WTC11 (cell line): ENCODE data around the gene ASTN2. TPM values are rescaled to one million over a fixed set of nuclear protein-coding genes. Genes with fewer than 3 reads are reported as not detected.

ENCODE experiments used
- ATAC-seq: fragments of 200-7000 bp; cut with Tn5 transposase; 2 replicates; pipeline ENCODE4 v1.10.0; 2021; ENCODE audit warnings: mild to moderate bottlenecking, moderate library complexity
- CTCF ChIA-PET: fragments of 300-600 bp; sonication (Branson Sonifier 250); formaldehyde crosslinking; loops from one replicate; lab custom pipeline; 2021; ENCODE audit warnings: antibody characterized with exemption; lab: Charles Lee
- POLR2A ChIA-PET: fragments of 350-600 bp; sonication (Branson Sonifier 250); formaldehyde crosslinking; loops from one replicate; lab custom pipeline; 2021; ENCODE audit warnings: antibody characterized with exemption; lab: Charles Lee
- DNase-seq: peaks from one replicate; pipeline ENCODE4 v3.0.0; 2021; ENCODE audit warnings: low spot score
- H3K27ac Mint-ChIP-seq: 2 replicates; pipeline ENCODE4 v1.8.0; 2021; ENCODE audit warnings: mixed read lengths
- H3K27me3 Mint-ChIP-seq: 2 replicates; pipeline ENCODE4 v1.8.0; 2021; ENCODE audit warnings: low read depth, mild to moderate bottlenecking, moderate library complexity, mixed read lengths
- H3K36me3 Mint-ChIP-seq: 2 replicates; pipeline ENCODE4 v1.8.0; 2021; ENCODE audit warnings: mixed read lengths
- H3K4me1 Mint-ChIP-seq: 2 replicates; pipeline ENCODE4 v1.8.0; 2022; ENCODE audit warnings: mixed read lengths
- H3K4me3 Mint-ChIP-seq: 2 replicates; pipeline ENCODE4 v1.8.0; 2021; ENCODE audit warnings: mild to moderate bottlenecking, moderate library complexity, mixed read lengths
- H3K9me3 Mint-ChIP-seq: 2 replicates; pipeline ENCODE4 v1.8.0; 2021; ENCODE audit warnings: mixed read lengths
- ATF3 ChIP-seq: sonication (generic); formaldehyde crosslinking; conservative IDR thresholded peaks from 2 replicates; pipeline ENCODE4 v1.8.1; 2022; ENCODE audit warnings: mild to moderate bottlenecking, missing genetic modification reagents
- ATF6 ChIP-seq: sonication (generic); formaldehyde crosslinking; IDR thresholded peaks from 2 replicates; pipeline ENCODE4 v1.8.1; 2023; ENCODE audit warnings: mild to moderate bottlenecking, missing genetic modification reagents
- CREM ChIP-seq: sonication (generic); formaldehyde crosslinking; IDR thresholded peaks from 2 replicates; pipeline ENCODE4 v1.8.1; 2022; ENCODE audit warnings: mild to moderate bottlenecking, missing genetic modification reagents, moderate library complexity
- CTCF ChIP-seq: fragments of 200-600 bp; IDR thresholded peaks from 2 replicates; pipeline ENCODE4 v1.8.0; 2022; ENCODE audit warnings: antibody characterized with exemption
- E2F5 ChIP-seq: sonication (generic); formaldehyde crosslinking; IDR thresholded peaks from 2 replicates; pipeline ENCODE4 v1.8.1; 2022; ENCODE audit warnings: mild to moderate bottlenecking, moderate library complexity, missing genetic modification reagents
- EMX1 ChIP-seq: fragments of 250-450 bp; sonication (Bioruptor Pico); IDR thresholded peaks from 2 replicates; pipeline ENCODE4 v1.8.0; 2021; ENCODE audit warnings: mild to moderate bottlenecking
- ESRRA ChIP-seq: sonication (generic); formaldehyde crosslinking; IDR thresholded peaks from 2 replicates; pipeline ENCODE4 v1.8.1; 2022; ENCODE audit warnings: mild to moderate bottlenecking, missing genetic modification reagents, borderline replicate concordance
- FOXJ3 ChIP-seq: sonication (generic); formaldehyde crosslinking; IDR thresholded peaks from 2 replicates; pipeline ENCODE4 v1.9.0; 2021; ENCODE audit warnings: missing genetic modification reagents, mild to moderate bottlenecking, borderline replicate concordance
- FOXP4 ChIP-seq: sonication (generic); formaldehyde crosslinking; IDR thresholded peaks from 2 replicates; pipeline ENCODE4 v1.8.0; 2022; ENCODE audit warnings: mild to moderate bottlenecking, missing genetic modification reagents
- IRF2 ChIP-seq: sonication (generic); formaldehyde crosslinking; IDR thresholded peaks from 2 replicates; pipeline ENCODE4 v1.8.0; 2022; ENCODE audit warnings: low read depth, missing genetic modification reagents, borderline replicate concordance
- JUN ChIP-seq: sonication (generic); formaldehyde crosslinking; IDR thresholded peaks from 2 replicates; pipeline ENCODE4 v1.8.0; 2023; ENCODE audit warnings: mild to moderate bottlenecking, missing genetic modification reagents
- KAT7 ChIP-seq: sonication (generic); formaldehyde crosslinking; IDR thresholded peaks from 2 replicates; pipeline ENCODE4 v1.8.1; 2023; ENCODE audit warnings: missing genetic modification reagents, mild to moderate bottlenecking, borderline replicate concordance
- MAX ChIP-seq: sonication (generic); formaldehyde crosslinking; IDR thresholded peaks from 2 replicates; pipeline ENCODE4 v1.8.0; 2022; ENCODE audit warnings: mild to moderate bottlenecking, missing genetic modification reagents
- MYBL2 ChIP-seq: sonication (generic); formaldehyde crosslinking; IDR thresholded peaks from 2 replicates; pipeline ENCODE4 v1.8.1; 2023; ENCODE audit warnings: mild to moderate bottlenecking, moderate library complexity, missing genetic modification reagents
- NFE2L1 ChIP-seq: sonication (generic); formaldehyde crosslinking; IDR thresholded peaks from 2 replicates; pipeline ENCODE4 v1.8.1; 2023; ENCODE audit warnings: missing genetic modification reagents
- NFYB ChIP-seq: sonication (generic); formaldehyde crosslinking; conservative IDR thresholded peaks from 2 replicates; pipeline ENCODE4 v1.8.0; 2022; ENCODE audit warnings: low read depth, missing genetic modification reagents
- SMAD3 ChIP-seq: sonication (generic); formaldehyde crosslinking; IDR thresholded peaks from 2 replicates; pipeline ENCODE4 v1.8.0; 2022; ENCODE audit warnings: missing genetic modification reagents, mild to moderate bottlenecking, borderline replicate concordance
- SP1 ChIP-seq: sonication (generic); formaldehyde crosslinking; conservative IDR thresholded peaks from 2 replicates; pipeline ENCODE4 v1.8.1; 2022; ENCODE audit warnings: missing genetic modification reagents
- USF2 ChIP-seq: sonication (generic); formaldehyde crosslinking; IDR thresholded peaks from 2 replicates; pipeline ENCODE4 v1.8.1; 2023; ENCODE audit warnings: mild to moderate bottlenecking, missing genetic modification reagents, moderate library complexity
- ZNF219 ChIP-seq: sonication (generic); formaldehyde crosslinking; IDR thresholded peaks from 2 replicates; pipeline ENCODE4 v1.8.0; 2023; ENCODE audit warnings: missing genetic modification reagents, mild to moderate bottlenecking, borderline replicate concordance
- ZNF317 ChIP-seq: sonication (generic); formaldehyde crosslinking; IDR thresholded peaks from 2 replicates; pipeline ENCODE4 v1.8.1; 2023; ENCODE audit warnings: low read depth, mild to moderate bottlenecking, moderate library complexity, missing genetic modification reagents, borderline replicate concordance
- ZNF396 ChIP-seq: fragments of 250-450 bp; sonication (Bioruptor Pico); IDR thresholded peaks from 2 replicates; pipeline ENCODE4 v1.8.0; 2021; ENCODE audit warnings: mild to moderate bottlenecking, moderate library complexity, borderline replicate concordance
- ZNF425 ChIP-seq: fragments of 250-450 bp; sonication (Bioruptor Pico); conservative IDR thresholded peaks from 2 replicates; pipeline ENCODE4 v1.9.0; 2021; ENCODE audit warnings: mild to moderate bottlenecking
- ZSCAN18 ChIP-seq: fragments of 250-450 bp; sonication (Bioruptor Pico); IDR thresholded peaks from 2 replicates; pipeline ENCODE4 v2.1.2; 2022; ENCODE audit warnings: mild to moderate bottlenecking, moderate library complexity
- total RNA-seq: library from RNA; stranded (reverse); gene quantifications from 3 replicates; pipeline ENCODE4 v1.2.3, GENCODE V29; 2021

Gene ASTN2
- total RNA-seq, 1 experiment from 2014 or later, result 16.2 TPM

GRCh38 chr9:117188394-117188793 is 226.5 kb downstream of the ASTN2 start:
- ChIA-PET CTCF (no interaction called here), POLR2A (no interaction called here)
- TF ChIP-seq SP1 (CRISPR knock-in tag) (no peak), ZNF396 (CRISPR knock-in tag) (no peak), KAT7 (CRISPR knock-in tag) (no peak), ZNF219 (CRISPR knock-in tag) (no peak), MAX (CRISPR knock-in tag) (no peak), FOXP4 (no peak), NFYB (CRISPR knock-in tag) (no peak), NFE2L1 (CRISPR knock-in tag) (no peak), ZNF317 (CRISPR knock-in tag) (no peak), JUN (CRISPR knock-in tag) (no peak), ZSCAN18 (CRISPR knock-in tag) (no peak), ATF6 (no peak), E2F5 (CRISPR knock-in tag) (no peak), FOXJ3 (CRISPR knock-in tag) (no peak), USF2 (CRISPR knock-in tag) (no peak)
- Mint-ChIP-seq H3K36me3 (peaks cover 3% of the 10 kb centered on the region), H3K9me3 (peaks cover 6% of the 10 kb centered on the region), H3K4me3 (no peak overlapping the region), H3K27me3 (no peaks in the 10 kb centered on the region), H3K4me1 (peaks cover 9% of the 10 kb centered on the region), H3K27ac (no peak overlapping the region)
- no peak for DNase-seq
- ATAC-seq, result no peak

- ChIA-PET POLR2A (no interaction called here), CTCF (no interaction called here)
- H3K27me3 Mint-ChIP-seq, result no peaks in the 10 kb centered on the region
- H3K9me3 Mint-ChIP-seq, result no peaks in the 10 kb centered on the region
- no peak overlapping the region for H3K27ac Mint-ChIP-seq
- no peak for DNase-seq
- no peak for ATAC-seq
- no peaks in the 10 kb centered on the region for H3K36me3 Mint-ChIP-seq
- H3K4me1 Mint-ChIP-seq, result peaks cover 3% of the 10 kb centered on the region
- H3K4me3 Mint-ChIP-seq, result no peak overlapping the region
- TF ChIP-seq CTCF, result no peak
- TF ChIP-seq ATF3 (CRISPR knock-in tag), result no peak
- no peak for TF ChIP-seq EMX1 (CRISPR knock-in tag)
- TF ChIP-seq SMAD3 (CRISPR knock-in tag), result no peak
- TF ChIP-seq ESRRA (CRISPR knock-in tag), result no peak
- TF ChIP-seq MYBL2 (CRISPR knock-in tag), result no peak
- no peak for TF ChIP-seq USF2 (CRISPR knock-in tag)
- no peak for TF ChIP-seq CREM (CRISPR knock-in tag)
- no peak for TF ChIP-seq ZNF425 (CRISPR knock-in tag)
- TF ChIP-seq IRF2, result no peak
Observed at GRCh38 chr9:117187498-117187897, 227.4 kb downstream of the ASTN2 start.
